ENCODE measurements around the gene BABAM2.
A peak's percentile ranks its signal among the peaks of the same experiment; 100 is the strongest.

BABAM2 gene

GRCh38 chr2:27940090-27940671, 49.7 kb downstream of the BABAM2 start:
- peaks cover 0 to 3% (median 2%) of the 10 kb centered on the region in 4 experiments for H3K36me3 ChIP-seq (ENCODE audit: control insufficient read depth in 4 of 4, insufficient read depth in 4 of 4, low read length in 3 of 4)
- H3K9me3 ChIP-seq (ENCODE audit: control extremely low read depth in 1 of 5, control insufficient read depth in 4 of 5, insufficient read depth in 2 of 5, low read depth in 1 of 5, low read length in 4 of 5), result no peaks in the 10 kb centered on the region
- no peak overlapping the region for H3K4me3 ChIP-seq (ENCODE audit: control insufficient read depth in 1 of 7, extremely low read depth in 1 of 7, insufficient read depth in 4 of 7, low read depth in 2 of 7, low read length in 6 of 7)
- no peaks in the 10 kb centered on the region for H3K27me3 ChIP-seq (replicated peaks in 2 of 5; ENCODE audit: control insufficient read depth in 4 of 5, insufficient read depth in 5 of 5, low read length in 4 of 5)
- WGBS (ENCODE audit: insufficient coverage), result no CpG with 5 or more reads among the region's 2 CpGs
- POLR2A ChIA-PET, result no interaction called here
- H3K4me1 ChIP-seq (ENCODE audit: control extremely low read depth in 1 of 4, control insufficient read depth in 4 of 4, insufficient read depth in 4 of 4, low read length in 3 of 4), result peaks cover 0 to 10% (median 6%) of the 10 kb centered on the region in 4 experiments
- no peak overlapping the region for H3K27ac ChIP-seq (ENCODE audit: insufficient read depth in 1 of 2, low read depth in 1 of 2, low read length in 2 of 2, poor library complexity in 1 of 2, severe bottlenecking in 2 of 2)
- no peak for DNase-seq
- CTCF ChIA-PET, result interaction anchor here (1.1 kb wide), 1 partner anchor 21 kb away, joined by 4 read pairs; no protein-coding TSS in a partner anchor

DNA sequence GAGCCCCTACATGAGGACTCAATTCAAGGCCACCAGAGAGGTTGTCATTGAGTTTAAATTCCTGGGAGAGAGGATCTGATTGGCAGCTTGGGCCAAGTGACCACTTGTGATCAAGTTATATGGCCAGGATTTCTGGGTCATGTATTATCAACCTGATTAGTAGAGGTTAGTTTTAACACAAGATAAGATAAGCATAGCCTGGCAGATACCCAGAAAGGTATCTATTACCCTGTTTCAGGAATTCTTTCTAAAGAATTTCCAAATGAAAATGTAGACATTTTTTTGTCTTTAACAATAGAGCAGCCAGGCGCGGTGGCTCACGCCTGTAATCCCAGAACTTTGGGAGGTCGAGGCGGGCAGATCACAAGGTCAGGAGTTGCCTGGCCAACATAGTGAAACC, 50.5 kb downstream of the BABAM2 start:
- Histone ChIP-seq H3K4me3 (ENCODE audit: control insufficient read depth in 1 of 7, extremely low read depth in 1 of 7, insufficient read depth in 4 of 7, low read depth in 2 of 7, low read length in 6 of 7) (no peak overlapping the region), H3K36me3 (ENCODE audit: control insufficient read depth in 4 of 4, insufficient read depth in 4 of 4, low read length in 3 of 4) (peaks cover 0 to 3% (median under 1%) of the 10 kb centered on the region in 4 experiments), H3K4me1 (ENCODE audit: control extremely low read depth in 1 of 4, control insufficient read depth in 4 of 4, insufficient read depth in 4 of 4, low read length in 3 of 4) (peaks cover 0 to 12% (median 6%) of the 10 kb centered on the region in 4 experiments), H3K27me3 (replicated peaks in 2 of 5; ENCODE audit: control insufficient read depth in 4 of 5, insufficient read depth in 5 of 5, low read length in 4 of 5) (no peaks in the 10 kb centered on the region), H3K9me3 (ENCODE audit: control extremely low read depth in 1 of 5, control insufficient read depth in 4 of 5, insufficient read depth in 2 of 5, low read depth in 1 of 5, low read length in 4 of 5) (no peaks in the 10 kb centered on the region), H3K27ac (ENCODE audit: insufficient read depth in 1 of 2, low read depth in 1 of 2, low read length in 2 of 2, poor library complexity in 1 of 2, severe bottlenecking in 2 of 2) (no peak overlapping the region)
- ChIA-PET POLR2A (no interaction called here), CTCF (no interaction called here)
- WGBS (ENCODE audit: insufficient coverage), result 94% methylated on average over 5 of the region's 5 CpGs
- DNase-seq, result no peak

DNA sequence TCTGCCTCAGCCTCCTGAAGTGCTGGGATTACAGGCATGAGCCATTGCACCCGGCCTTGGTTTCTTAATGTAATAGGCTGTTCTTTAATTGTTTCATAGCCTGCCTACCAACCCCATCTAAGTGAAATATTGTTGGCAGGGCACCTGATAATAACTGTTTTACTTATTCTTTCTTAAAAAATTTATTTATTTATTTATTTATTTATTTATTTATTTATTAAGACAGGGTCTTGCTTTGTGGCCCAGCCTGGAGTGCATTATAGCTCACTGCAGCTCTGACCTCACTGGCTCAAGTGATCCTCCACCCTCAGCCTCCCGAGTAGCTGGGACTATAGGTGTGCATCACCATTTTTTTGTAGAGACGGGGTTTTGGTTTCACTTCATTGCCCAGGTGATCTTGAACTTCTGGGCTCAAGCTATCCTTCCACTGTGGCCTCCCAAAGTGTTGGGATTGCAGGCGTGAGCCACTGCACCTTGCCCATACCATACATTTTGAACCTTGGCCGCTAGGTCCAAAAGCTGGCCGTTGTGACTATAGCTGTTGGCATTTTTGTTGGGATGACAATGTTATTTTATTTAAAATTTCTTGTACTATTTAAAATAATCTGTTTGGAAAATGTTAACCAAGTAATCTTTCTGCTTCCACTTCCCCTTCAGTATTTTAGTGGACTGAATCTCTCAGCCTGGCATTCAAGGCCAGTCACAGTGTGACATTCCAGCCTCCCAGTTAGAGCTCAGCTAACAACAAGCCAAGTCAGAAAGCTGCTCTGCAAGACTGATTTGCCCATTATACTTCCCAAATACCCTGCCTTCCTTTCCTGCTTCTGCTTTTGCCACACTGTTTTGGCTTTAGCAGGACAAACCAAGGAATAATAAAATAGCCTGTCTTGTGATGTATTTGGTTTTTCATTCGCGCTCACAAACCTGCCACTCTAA, 52.4 kb downstream of the BABAM2 start:
- Histone ChIP-seq H3K36me3 (ENCODE audit: control insufficient read depth in 4 of 4, insufficient read depth in 4 of 4, low read length in 3 of 4) (peaks cover 0 to 3% (median under 1%) of the 10 kb centered on the region in 4 experiments), H3K4me1 (ENCODE audit: control extremely low read depth in 1 of 4, control insufficient read depth in 4 of 4, insufficient read depth in 4 of 4, low read length in 3 of 4) (peaks cover 0 to 21% (median 10%) of the 10 kb centered on the region in 4 experiments), H3K27me3 (replicated peaks in 2 of 5; ENCODE audit: control insufficient read depth in 4 of 5, insufficient read depth in 5 of 5, low read length in 4 of 5) (no peaks in the 10 kb centered on the region), H3K27ac (ENCODE audit: insufficient read depth in 1 of 2, low read depth in 1 of 2, low read length in 2 of 2, poor library complexity in 1 of 2, severe bottlenecking in 2 of 2) (no peak overlapping the region), H3K4me3 (ENCODE audit: control insufficient read depth in 1 of 7, extremely low read depth in 1 of 7, insufficient read depth in 4 of 7, low read depth in 2 of 7, low read length in 6 of 7) (no peak overlapping the region), H3K9me3 (ENCODE audit: control extremely low read depth in 1 of 5, control insufficient read depth in 4 of 5, insufficient read depth in 2 of 5, low read depth in 1 of 5, low read length in 4 of 5) (no peaks in the 10 kb centered on the region)
- DNase-seq, result peak in 1 of 3 donors; percentile 37
- POLR2A ChIA-PET, result no interaction called here
- 100% methylated on average over 2 of the region's 8 CpGs for WGBS (ENCODE audit: insufficient coverage)
- CTCF ChIA-PET, result no interaction called here

DNA sequence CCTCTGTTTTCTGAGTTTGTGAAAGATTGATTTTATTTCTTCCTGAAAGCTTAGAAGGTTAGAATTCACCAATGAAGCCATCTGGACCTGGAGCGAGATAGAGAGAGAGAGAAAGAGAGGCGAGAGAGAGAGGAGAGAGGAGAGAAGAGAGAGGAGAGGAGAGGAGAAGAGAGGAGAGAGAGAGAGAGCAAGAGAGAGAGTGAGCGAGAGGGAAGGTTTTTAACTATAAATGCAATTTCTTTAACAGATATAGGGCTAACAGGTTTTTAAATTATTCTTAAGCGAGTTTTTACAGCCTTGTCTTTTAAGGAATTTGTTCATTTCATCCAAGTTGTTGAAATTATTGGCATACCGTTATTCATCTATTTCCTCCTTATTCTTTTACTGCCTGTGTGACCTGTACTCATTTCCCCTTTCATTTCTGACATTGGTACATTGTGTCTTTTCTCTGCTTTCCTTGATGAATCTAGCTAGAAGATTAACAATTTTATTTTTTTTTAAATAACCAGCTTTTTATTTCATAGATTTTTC, 56.1 kb downstream of the BABAM2 start:
- H3K9me3 ChIP-seq (ENCODE audit: control extremely low read depth in 1 of 5, control insufficient read depth in 4 of 5, insufficient read depth in 2 of 5, low read depth in 1 of 5, low read length in 4 of 5), result no peaks in the 10 kb centered on the region
- peaks cover 0 to 23% (median 10%) of the 10 kb centered on the region in 4 experiments for H3K4me1 ChIP-seq (ENCODE audit: control extremely low read depth in 1 of 4, control insufficient read depth in 4 of 4, insufficient read depth in 4 of 4, low read length in 3 of 4)
- 17% methylated on average over 2 of the region's 5 CpGs for WGBS (ENCODE audit: insufficient coverage)
- peaks cover 0 to 3% (median under 1%) of the 10 kb centered on the region in 4 experiments for H3K36me3 ChIP-seq (ENCODE audit: control insufficient read depth in 4 of 4, insufficient read depth in 4 of 4, low read length in 3 of 4)
- ChIA-PET POLR2A (no interaction called here), CTCF (no interaction called here)
- DNase-seq, result peak in 1 of 3 donors; percentile 36
- H3K27me3 ChIP-seq (replicated peaks in 2 of 5; ENCODE audit: control insufficient read depth in 4 of 5, insufficient read depth in 5 of 5, low read length in 4 of 5), result no peaks in the 10 kb centered on the region
- H3K27ac ChIP-seq (ENCODE audit: insufficient read depth in 1 of 2, low read depth in 1 of 2, low read length in 2 of 2, poor library complexity in 1 of 2, severe bottlenecking in 2 of 2), result peak overlapping the region; percentile 37 to 66
- peak overlapping the region in 5 of 7 experiments; percentile 20 to 75 (median 50) for H3K4me3 ChIP-seq (ENCODE audit: control insufficient read depth in 1 of 7, extremely low read depth in 1 of 7, insufficient read depth in 4 of 7, low read depth in 2 of 7, low read length in 6 of 7)

- WGBS (ENCODE audit: insufficient coverage), result no CpG with 5 or more reads among the region's 1 CpG
- Histone ChIP-seq H3K4me3 (ENCODE audit: control insufficient read depth in 1 of 7, extremely low read depth in 1 of 7, insufficient read depth in 4 of 7, low read depth in 2 of 7, low read length in 6 of 7) (no peak overlapping the region), H3K27me3 (replicated peaks in 2 of 5; ENCODE audit: control insufficient read depth in 4 of 5, insufficient read depth in 5 of 5, low read length in 4 of 5) (no peaks in the 10 kb centered on the region), H3K36me3 (ENCODE audit: control insufficient read depth in 4 of 4, insufficient read depth in 4 of 4, low read length in 3 of 4) (no peaks in the 10 kb centered on the region), H3K4me1 (ENCODE audit: control extremely low read depth in 1 of 4, control insufficient read depth in 4 of 4, insufficient read depth in 4 of 4, low read length in 3 of 4) (peaks cover 28 to 50% (median 41%) of the 10 kb centered on the region in 4 experiments), H3K27ac (ENCODE audit: insufficient read depth in 1 of 2, low read depth in 1 of 2, low read length in 2 of 2, poor library complexity in 1 of 2, severe bottlenecking in 2 of 2) (no peak overlapping the region), H3K9me3 (ENCODE audit: control extremely low read depth in 1 of 5, control insufficient read depth in 4 of 5, insufficient read depth in 2 of 5, low read depth in 1 of 5, low read length in 4 of 5) (peaks cover 0 to 5% (median 0%) of the 10 kb centered on the region in 5 experiments)
- DNase-seq, result no peak
- ChIA-PET CTCF (no interaction called here), POLR2A (no interaction called here)
Observed at GRCh38 chr2:27952070-27952469, 61.5 kb downstream of the BABAM2 start.

- CTCF ChIA-PET, result interaction anchor here (1.0 to 1.4 kb wide), 3 partner anchors 33 to 438 kb away, joined by 3 to 5 read pairs (median 5); no protein-coding TSS in a partner anchor
Observed at GRCh38 chr2:27953077-27953476, 62.5 kb downstream of the BABAM2 start.

More at GRCh38 chr2:27953077-27953476, 62.5 kb downstream of the BABAM2 start:
- no peaks in the 10 kb centered on the region for H3K27me3 ChIP-seq (replicated peaks in 2 of 5; ENCODE audit: control insufficient read depth in 4 of 5, insufficient read depth in 5 of 5, low read length in 4 of 5)
- 97% methylated on average over 3 of the region's 4 CpGs for WGBS (ENCODE audit: insufficient coverage)
- DNase-seq, result no peak
- peaks cover 37 to 58% (median 50%) of the 10 kb centered on the region in 4 experiments for H3K4me1 ChIP-seq (ENCODE audit: control extremely low read depth in 1 of 4, control insufficient read depth in 4 of 4, insufficient read depth in 4 of 4, low read length in 3 of 4)
- H3K9me3 ChIP-seq (ENCODE audit: control extremely low read depth in 1 of 5, control insufficient read depth in 4 of 5, insufficient read depth in 2 of 5, low read depth in 1 of 5, low read length in 4 of 5), result peaks cover 0 to 5% (median 0%) of the 10 kb centered on the region in 5 experiments
- peak overlapping the region in 1 of 2 experiments; percentile 35 for H3K27ac ChIP-seq (ENCODE audit: insufficient read depth in 1 of 2, low read depth in 1 of 2, low read length in 2 of 2, poor library complexity in 1 of 2, severe bottlenecking in 2 of 2)
- peaks cover 0 to 5% (median 0%) of the 10 kb centered on the region in 4 experiments for H3K36me3 ChIP-seq (ENCODE audit: control insufficient read depth in 4 of 4, insufficient read depth in 4 of 4, low read length in 3 of 4)
- no peak overlapping the region for H3K4me3 ChIP-seq (ENCODE audit: control insufficient read depth in 1 of 7, extremely low read depth in 1 of 7, insufficient read depth in 4 of 7, low read depth in 2 of 7, low read length in 6 of 7)
- POLR2A ChIA-PET, result interaction anchor here (0.7 kb wide), 1 partner anchor 1002 kb away, joined by 4 read pairs; no protein-coding TSS in a partner anchor

All from common myeloid progenitor, CD34-positive (primary cell).